ENCODE results near the gene AGO3.

AGO3 gene

DNA sequence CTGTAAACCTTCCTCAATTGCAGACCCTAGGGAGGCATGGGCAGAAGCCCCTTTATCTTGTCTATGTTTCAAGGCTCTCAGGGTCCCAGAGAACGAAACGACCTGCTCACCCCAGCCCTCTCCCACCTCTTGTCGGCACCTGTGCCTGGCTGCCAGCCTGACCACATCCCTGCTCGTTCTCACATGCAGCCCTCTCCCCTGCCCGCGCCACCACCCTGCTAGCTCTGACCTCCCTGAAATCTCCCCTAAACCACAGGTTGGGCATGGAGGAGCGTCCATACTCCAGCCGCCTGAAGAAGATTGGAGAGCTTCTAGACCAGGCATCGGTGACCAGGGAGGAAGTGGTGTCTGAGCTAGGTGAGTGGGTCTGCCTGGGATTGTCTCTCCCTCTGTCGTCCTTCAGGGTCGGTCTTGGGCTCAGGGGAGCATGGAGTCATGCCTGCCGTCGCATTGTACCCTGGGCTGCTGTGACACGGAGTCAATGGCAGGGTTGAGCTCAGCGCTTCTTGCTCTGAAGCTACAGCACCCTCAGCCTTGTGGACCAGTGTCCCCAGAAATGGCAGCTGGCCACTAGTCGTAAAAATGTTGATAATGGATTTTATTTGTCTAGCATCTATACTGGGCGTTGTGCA, 161.4 kb downstream of the AGO3 start:
- no peak for ATAC-seq
- no peak for TF ChIP-seq GLIS3 (CRISPR knock-in tag; IDR thresholded peaks at IDR 0.05)

DNA sequence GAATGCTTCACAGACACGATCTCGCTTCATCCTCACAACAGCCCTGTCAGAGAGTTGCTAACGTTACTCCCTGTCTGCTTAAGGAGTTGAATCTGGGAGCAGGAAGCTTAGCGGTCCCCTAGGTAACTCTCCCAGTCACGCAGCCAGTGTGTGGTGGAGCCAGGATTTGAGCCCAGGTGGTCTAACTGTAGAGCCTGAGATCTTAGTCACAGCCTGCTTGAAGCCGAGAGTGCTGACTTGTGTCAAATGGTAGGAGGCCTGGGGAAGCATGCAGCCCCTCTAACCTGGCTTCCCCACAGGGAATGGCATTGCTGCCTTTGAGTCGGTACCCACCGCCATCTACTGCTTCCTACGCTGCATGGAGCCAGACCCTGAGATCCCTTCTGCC, 161.9 kb downstream of the AGO3 start:
- TF ChIP-seq RARB (CRISPR knock-in tag; IDR thresholded peaks at IDR 0.05): no peak
- no peak for TF ChIP-seq BACH2 (CRISPR knock-in tag; IDR thresholded peaks at IDR 0.05; ENCODE audit: borderline replicate concordance)
- no peak for TF ChIP-seq GLIS3 (CRISPR knock-in tag; IDR thresholded peaks at IDR 0.05)
- TF ChIP-seq ESRRG (CRISPR knock-in tag; IDR thresholded peaks at IDR 0.05): no peak
- no peak for TF ChIP-seq ARNTL (CRISPR knock-in tag; IDR thresholded peaks at IDR 0.05; ENCODE audit: borderline replicate concordance, low read depth)
- TF ChIP-seq, protein P1, sequence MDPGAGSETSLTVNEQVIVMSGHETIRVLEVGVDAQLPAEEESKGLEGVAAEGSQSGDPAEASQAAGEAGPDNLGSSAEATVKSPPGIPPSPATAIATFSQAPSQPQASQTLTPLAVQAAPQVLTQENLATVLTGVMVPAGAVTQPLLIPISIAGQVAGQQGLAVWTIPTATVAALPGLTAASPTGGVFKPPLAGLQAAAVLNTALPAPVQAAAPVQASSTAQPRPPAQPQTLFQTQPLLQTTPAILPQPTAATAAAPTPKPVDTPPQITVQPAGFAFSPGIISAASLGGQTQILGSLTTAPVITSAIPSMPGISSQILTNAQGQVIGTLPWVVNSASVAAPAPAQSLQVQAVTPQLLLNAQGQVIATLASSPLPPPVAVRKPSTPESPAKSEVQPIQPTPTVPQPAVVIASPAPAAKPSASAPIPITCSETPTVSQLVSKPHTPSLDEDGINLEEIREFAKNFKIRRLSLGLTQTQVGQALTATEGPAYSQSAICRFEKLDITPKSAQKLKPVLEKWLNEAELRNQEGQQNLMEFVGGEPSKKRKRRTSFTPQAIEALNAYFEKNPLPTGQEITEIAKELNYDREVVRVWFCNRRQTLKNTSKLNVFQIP (CRISPR knock-in tag; IDR thresholded peaks at IDR 0.05; ENCODE audit: borderline replicate concordance, low read depth): no peak
- no peak for TF ChIP-seq ZNF70 (CRISPR knock-in tag; IDR thresholded peaks at IDR 0.05)
- no peak for TF ChIP-seq ZFP30 (CRISPR knock-in tag; IDR thresholded peaks at IDR 0.05)
- no peak for ATAC-seq

GRCh38 chr1:36093226-36093625, 162.3 kb downstream of the AGO3 start:
- no peak for TF ChIP-seq GLIS3 (CRISPR knock-in tag; IDR thresholded peaks at IDR 0.05)
- no peak for TF ChIP-seq TSHZ2 (CRISPR knock-in tag; IDR thresholded peaks at IDR 0.05)
- no peak for TF ChIP-seq ZC3H10 (CRISPR knock-in tag; IDR thresholded peaks at IDR 0.05)
- no peak for TF ChIP-seq ISL1 (CRISPR knock-in tag; IDR thresholded peaks at IDR 0.05)
- TF ChIP-seq, protein P1 (CRISPR knock-in tag; IDR thresholded peaks at IDR 0.05; ENCODE audit: borderline replicate concordance, low read depth): no peak
- TF ChIP-seq ZNF565 (CRISPR knock-in tag; conservative IDR thresholded peaks at IDR 0.05; ENCODE audit: low read depth): no peak
- no peak for TF ChIP-seq SNAI2 (CRISPR knock-in tag; IDR thresholded peaks at IDR 0.05)
- TF ChIP-seq ZFP30 (CRISPR knock-in tag; IDR thresholded peaks at IDR 0.05): no peak
- no peak for TF ChIP-seq OSR1 (CRISPR knock-in tag; IDR thresholded peaks at IDR 0.05)
- TF ChIP-seq CREB5 (CRISPR knock-in tag; IDR thresholded peaks at IDR 0.05; ENCODE audit: low read depth): no peak
- TF ChIP-seq ZFP3 (CRISPR knock-in tag; IDR thresholded peaks at IDR 0.05): no peak
- TF ChIP-seq BACH2 (CRISPR knock-in tag; IDR thresholded peaks at IDR 0.05; ENCODE audit: borderline replicate concordance): no peak
- no peak for TF ChIP-seq TOX (CRISPR knock-in tag; IDR thresholded peaks at IDR 0.05; ENCODE audit: borderline replicate concordance)
- TF ChIP-seq CSRNP3 (CRISPR knock-in tag; IDR thresholded peaks at IDR 0.05): no peak
- TF ChIP-seq CSDC2 (CRISPR knock-in tag; IDR thresholded peaks at IDR 0.05): no peak
- TF ChIP-seq TCF4 (CRISPR knock-in tag; IDR thresholded peaks at IDR 0.05; ENCODE audit: borderline replicate concordance): no peak
- TF ChIP-seq PATZ1 (CRISPR knock-in tag; IDR thresholded peaks at IDR 0.05; ENCODE audit: borderline replicate concordance): no peak
- no peak for TF ChIP-seq ZNF70 (CRISPR knock-in tag; IDR thresholded peaks at IDR 0.05)
- no peak for TF ChIP-seq RARB (CRISPR knock-in tag; IDR thresholded peaks at IDR 0.05)
- no peak for TF ChIP-seq ZNF8 (CRISPR knock-in tag; IDR thresholded peaks at IDR 0.05)
- no peak for ATAC-seq

Measured in SK-N-SH treated with all-trans-retinoic acid at 6 μM for 48 hours (cell line).